Activated T-cell treated with anti-CD3 and anti-CD28 coated beads, Interleukin-2, amount 50 U/mL, for 24 hours (primary cell): ENCODE data around the gene RAB27B.

Experiments used
- DNase-seq: peaks from one replicate; pipeline ENCODE4 v3.0.0-alpha.2; 2020
- H3K27ac Mint-ChIP-seq: 2 replicates; pipeline ENCODE4 v1.8.0; 2020; ENCODE audit warnings: mild to moderate bottlenecking, mixed read lengths
- H3K27me3 Mint-ChIP-seq: 2 replicates; pipeline ENCODE4 v1.8.0; 2020; ENCODE audit warnings: mixed read lengths
- H3K36me3 Mint-ChIP-seq: 2 replicates; pipeline ENCODE4 v1.8.0; 2020; ENCODE audit warnings: low read depth, mixed read lengths
- H3K4me1 Mint-ChIP-seq: 2 replicates; pipeline ENCODE4 v1.8.0; 2020; ENCODE audit warnings: low read depth, mixed read lengths
- H3K4me3 Mint-ChIP-seq: 2 replicates; pipeline ENCODE4 v1.8.0; 2020; ENCODE audit warnings: mild to moderate bottlenecking, moderate library complexity, mixed read lengths
- H3K9me3 Mint-ChIP-seq: 2 replicates; pipeline ENCODE4 v1.8.0; 2020; ENCODE audit warnings: mixed read lengths

Gene RAB27B, protein sequence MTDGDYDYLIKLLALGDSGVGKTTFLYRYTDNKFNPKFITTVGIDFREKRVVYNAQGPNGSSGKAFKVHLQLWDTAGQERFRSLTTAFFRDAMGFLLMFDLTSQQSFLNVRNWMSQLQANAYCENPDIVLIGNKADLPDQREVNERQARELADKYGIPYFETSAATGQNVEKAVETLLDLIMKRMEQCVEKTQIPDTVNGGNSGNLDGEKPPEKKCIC

DNA sequence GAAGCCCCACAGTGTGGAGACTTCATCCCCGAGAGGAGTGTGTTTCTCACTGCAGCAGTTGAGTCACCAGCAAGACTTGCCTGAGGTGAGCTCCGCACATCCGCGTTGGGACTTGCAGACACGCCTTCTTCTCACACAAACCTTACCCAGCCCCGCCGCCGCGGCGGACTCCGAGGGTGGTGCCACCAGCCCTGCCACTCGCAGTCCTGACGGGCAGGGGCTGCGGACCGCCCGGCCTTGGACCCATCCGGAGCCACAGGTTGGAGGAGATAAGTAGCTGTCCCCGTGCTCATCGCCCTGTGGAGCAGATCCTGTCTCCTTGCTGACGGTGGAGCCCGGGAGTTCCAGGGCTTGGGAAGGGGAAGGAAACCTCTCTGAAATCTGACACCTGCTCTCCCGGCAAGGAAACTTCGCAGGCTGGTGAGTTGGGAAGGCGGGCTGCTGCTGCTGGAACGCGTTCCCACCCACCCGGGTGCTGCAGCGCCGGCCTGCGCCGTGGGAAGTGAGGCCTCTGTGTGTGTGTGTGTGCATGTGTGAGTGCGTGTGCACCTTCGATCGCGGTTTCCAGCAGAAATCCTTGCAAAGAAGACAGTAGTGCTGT is at the start of gene RAB27B:
TSS of gene RAB27B (plus strand) at position 197 of the 601 bp plus-strand sequence. CDS start 49,109 bp downstream, outside the sequence.
- Mint-ChIP-seq H3K4me1 (peaks cover 24% of the 10 kb centered on the region), H3K4me3 (peak within 1 kb of the TSS; percentile 77), H3K27me3 (peaks cover 12% of the 10 kb centered on the region), H3K36me3 (no peaks in the 10 kb centered on the region), H3K27ac (peak within 1 kb of the TSS; percentile 57), H3K9me3 (peaks cover 5% of the 10 kb centered on the region)
- DNase-seq = peak; percentile 77

DNA sequence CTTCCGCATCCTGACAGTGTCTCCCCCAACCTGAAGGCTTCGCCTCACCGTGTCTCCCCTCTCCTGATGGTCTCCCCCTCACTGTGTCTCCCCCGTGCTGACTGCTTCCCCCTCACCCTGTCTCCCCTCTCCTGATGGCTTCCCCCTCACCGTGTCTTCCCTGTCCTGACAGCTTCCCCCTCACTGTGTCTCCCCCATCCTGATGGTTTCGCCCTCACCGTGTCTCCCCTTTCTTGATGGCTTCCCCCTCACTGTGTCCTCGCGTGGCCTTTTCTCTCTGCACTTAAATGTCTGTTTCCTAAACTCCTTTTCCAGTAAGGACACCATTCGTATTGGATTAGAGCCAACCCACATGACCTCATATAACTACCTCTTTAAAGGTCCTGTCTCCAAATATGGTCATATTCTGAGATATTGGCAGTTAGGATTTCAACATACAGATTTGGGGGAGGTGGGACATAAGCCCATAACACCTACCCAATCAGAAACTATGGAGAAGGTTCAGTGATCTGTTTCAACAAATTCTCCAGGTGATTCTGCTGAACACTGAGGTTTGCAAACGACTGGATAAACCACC is 47.9 kb upstream of the RAB27B start:
- Mint-ChIP-seq H3K27me3 (no peaks in the 10 kb centered on the region), H3K4me1 (peaks cover 11% of the 10 kb centered on the region), H3K4me3 (no peak overlapping the region), H3K36me3 (no peaks in the 10 kb centered on the region), H3K9me3 (no peaks in the 10 kb centered on the region), H3K27ac (no peak overlapping the region)
- DNase-seq = no peak

DNA sequence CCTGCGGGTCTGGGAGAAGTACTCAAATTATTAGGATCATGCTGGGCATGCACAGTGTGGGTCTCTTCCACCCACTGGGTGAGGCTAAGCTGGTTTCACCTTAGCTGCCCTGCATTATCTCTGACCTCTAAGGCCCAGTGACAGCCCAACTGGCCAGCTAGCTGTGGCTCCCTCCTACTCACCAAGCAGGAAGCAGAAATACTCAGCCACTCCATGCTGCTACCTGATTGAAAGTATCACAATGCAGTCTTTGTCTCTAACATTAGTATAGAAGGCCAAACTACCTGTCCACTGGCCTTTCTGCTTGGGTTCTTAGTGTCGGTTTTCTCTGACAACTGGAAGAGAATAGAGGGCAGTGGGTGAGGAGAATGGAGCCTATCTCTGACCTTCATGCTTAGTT is 47.3 kb upstream of the RAB27B start:
- H3K4me1 Mint-ChIP-seq = peaks cover 7% of the 10 kb centered on the region
- no peak overlapping the region for H3K4me3 Mint-ChIP-seq
- no peak for DNase-seq
- no peaks in the 10 kb centered on the region for H3K36me3 Mint-ChIP-seq
- H3K27me3 Mint-ChIP-seq = no peaks in the 10 kb centered on the region
- no peaks in the 10 kb centered on the region for H3K9me3 Mint-ChIP-seq
- H3K27ac Mint-ChIP-seq = no peak overlapping the region

DNA sequence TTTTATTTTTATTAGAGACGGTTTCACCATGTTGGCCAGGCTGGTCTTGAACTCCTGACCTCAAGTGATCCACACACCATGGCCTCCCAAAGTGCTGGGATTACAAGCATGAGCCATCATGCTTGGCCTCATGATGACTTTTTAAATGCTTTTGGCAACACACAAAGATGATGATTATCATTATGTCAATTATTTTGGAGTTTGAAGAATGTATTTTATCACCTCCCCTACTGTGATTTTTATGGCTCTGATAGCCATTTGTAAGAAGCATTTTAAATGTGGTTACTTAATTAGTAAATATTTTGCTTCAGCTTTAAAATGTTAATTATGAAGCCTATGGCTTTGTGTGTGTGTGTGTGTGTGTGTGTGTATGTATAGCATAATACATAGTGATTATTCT is 45.1 kb upstream of the RAB27B start:
- Mint-ChIP-seq H3K4me1 (no peaks in the 10 kb centered on the region), H3K9me3 (no peaks in the 10 kb centered on the region), H3K27ac (no peak overlapping the region), H3K4me3 (no peak overlapping the region), H3K27me3 (no peaks in the 10 kb centered on the region), H3K36me3 (no peaks in the 10 kb centered on the region)
- no peak for DNase-seq

DNA sequence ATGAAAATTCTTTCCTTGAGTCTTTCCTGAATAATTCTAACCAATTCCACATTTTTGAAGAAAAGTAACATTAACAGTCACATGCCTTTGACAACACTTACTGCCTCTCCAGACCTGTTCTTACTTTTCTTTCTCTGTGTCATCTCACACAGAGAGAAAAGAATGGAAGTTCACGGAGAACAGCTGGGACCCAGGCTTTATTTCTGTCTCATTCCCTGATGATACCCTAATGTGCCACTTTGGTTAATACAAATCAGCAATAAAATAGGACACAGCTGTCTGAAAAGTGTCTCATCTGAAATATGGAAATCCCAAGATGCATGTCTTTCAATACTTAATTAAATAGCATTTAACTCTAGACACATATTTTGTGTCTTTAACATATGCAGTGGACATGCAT is 42.1 kb upstream of the RAB27B start:
- H3K27ac Mint-ChIP-seq = no peak overlapping the region
- no peaks in the 10 kb centered on the region for H3K4me1 Mint-ChIP-seq
- DNase-seq = no peak
- no peak overlapping the region for H3K4me3 Mint-ChIP-seq
- H3K36me3 Mint-ChIP-seq = no peaks in the 10 kb centered on the region
- no peaks in the 10 kb centered on the region for H3K27me3 Mint-ChIP-seq
- H3K9me3 Mint-ChIP-seq = no peaks in the 10 kb centered on the region

DNA sequence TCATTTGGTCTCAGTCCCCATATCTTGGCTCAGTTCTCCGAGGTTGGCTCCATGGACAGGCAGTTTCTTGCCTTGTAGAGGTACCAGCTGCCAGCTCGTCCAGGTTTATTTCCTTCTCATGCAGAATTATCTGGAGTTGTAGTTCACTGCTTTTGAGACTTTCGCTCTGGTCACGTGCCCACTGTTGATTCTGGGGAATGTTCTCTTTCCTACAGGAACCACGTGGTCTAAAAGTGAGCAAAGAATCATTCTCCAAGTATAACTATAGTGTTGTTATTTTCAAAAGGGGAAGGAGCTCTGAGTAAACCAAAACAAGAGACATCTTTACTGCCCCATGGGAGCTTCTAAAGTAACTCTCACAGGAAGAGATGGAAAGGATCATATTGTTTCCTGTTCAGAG is 41.2 kb upstream of the RAB27B start:
- no peaks in the 10 kb centered on the region for H3K4me1 Mint-ChIP-seq
- no peaks in the 10 kb centered on the region for H3K27me3 Mint-ChIP-seq
- no peaks in the 10 kb centered on the region for H3K36me3 Mint-ChIP-seq
- H3K4me3 Mint-ChIP-seq = no peak overlapping the region
- no peak for DNase-seq
- no peaks in the 10 kb centered on the region for H3K9me3 Mint-ChIP-seq
- H3K27ac Mint-ChIP-seq = no peak overlapping the region

DNA sequence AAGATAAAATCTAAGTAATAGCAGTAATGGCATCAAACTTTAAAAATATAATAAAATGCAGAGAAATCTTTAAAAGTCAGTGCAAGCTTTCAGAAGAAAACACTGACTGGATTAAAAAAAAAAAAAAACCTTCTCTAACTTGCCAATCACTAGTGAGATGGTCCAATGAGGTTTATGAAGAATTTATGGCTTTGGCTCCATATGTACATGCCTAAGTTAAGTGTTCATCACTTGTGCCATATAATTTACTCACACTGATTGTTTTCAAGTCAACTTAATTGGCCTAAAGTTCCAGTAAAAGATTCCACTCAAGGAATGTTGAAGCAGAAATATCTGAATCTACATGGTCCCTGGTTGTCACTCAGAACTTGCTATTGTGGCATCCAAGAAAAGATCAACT is 40.7 kb upstream of the RAB27B start:
- Mint-ChIP-seq H3K4me3 (no peak overlapping the region), H3K36me3 (no peaks in the 10 kb centered on the region), H3K4me1 (no peaks in the 10 kb centered on the region), H3K27ac (no peak overlapping the region), H3K27me3 (no peaks in the 10 kb centered on the region), H3K9me3 (no peaks in the 10 kb centered on the region)
- DNase-seq = no peak

DNA sequence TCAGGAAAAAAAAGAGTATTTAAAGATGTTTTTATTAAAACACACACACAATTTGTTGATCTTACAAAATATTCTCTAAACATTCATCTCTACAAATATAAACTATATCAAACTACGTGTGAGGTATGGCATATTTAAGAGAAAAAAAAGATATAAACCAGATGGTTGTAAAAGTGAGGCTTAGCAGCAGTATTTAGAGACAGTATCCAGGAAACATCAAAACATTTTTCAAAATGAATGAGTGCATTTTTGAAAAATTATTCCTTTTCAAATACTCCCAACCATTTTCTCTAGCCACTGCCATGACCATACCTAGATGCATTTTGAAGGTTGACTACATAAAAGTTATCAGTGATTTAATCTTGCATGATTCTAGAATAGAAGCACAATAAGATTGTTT is 38.2 kb upstream of the RAB27B start:
- no peaks in the 10 kb centered on the region for H3K4me1 Mint-ChIP-seq
- no peaks in the 10 kb centered on the region for H3K9me3 Mint-ChIP-seq

DNA sequence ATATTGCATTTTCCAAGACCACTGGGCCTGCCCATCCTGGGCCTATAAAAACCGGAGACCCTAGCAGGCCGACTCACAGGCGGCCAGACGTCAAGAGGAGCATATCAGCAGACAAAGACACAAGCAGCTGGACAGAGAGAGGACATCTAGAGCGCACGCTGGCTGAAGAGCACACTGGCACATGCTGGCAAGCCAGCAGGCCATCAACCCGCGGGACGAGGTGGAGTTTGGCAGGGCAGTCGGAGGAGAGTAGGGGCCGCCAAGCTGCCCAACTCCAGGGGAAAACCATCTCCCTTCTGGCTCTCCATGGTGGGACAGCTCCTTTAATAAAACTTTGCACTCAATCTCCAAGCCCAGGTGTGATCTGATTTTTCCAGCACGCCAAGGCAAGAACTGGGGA is 36.6 kb upstream of the RAB27B start:
- no peaks in the 10 kb centered on the region for H3K36me3 Mint-ChIP-seq
- no peaks in the 10 kb centered on the region for H3K9me3 Mint-ChIP-seq
- no peaks in the 10 kb centered on the region for H3K27me3 Mint-ChIP-seq
- H3K4me3 Mint-ChIP-seq = no peak overlapping the region
- no peaks in the 10 kb centered on the region for H3K4me1 Mint-ChIP-seq
- no peak for DNase-seq
- no peak overlapping the region for H3K27ac Mint-ChIP-seq

More for the DNA sequence above, 38.2 kb upstream of the RAB27B start:
- no peak for DNase-seq
- no peak overlapping the region for H3K27ac Mint-ChIP-seq
- no peak overlapping the region for H3K4me3 Mint-ChIP-seq
- no peaks in the 10 kb centered on the region for H3K27me3 Mint-ChIP-seq
- H3K36me3 Mint-ChIP-seq = no peaks in the 10 kb centered on the region

DNA sequence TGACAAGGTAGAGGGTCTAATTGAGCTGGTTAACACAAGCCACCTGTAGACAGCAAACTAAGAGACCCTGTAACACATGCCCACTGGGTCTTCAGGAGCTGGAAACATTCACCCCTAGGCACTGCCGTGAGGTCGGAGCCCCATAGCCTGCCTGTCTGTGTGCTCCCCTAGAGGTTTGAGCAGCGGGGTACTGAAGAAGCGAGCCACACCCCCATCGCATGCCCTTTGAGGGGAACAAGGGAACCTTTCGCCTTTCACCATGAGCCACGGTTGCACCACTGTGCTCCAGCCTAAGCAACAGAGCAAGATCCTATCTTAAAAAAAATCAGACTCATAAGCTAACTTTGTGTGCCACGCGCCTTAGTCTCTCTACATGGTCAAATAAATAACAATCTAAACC is 36.2 kb upstream of the RAB27B start:
- Mint-ChIP-seq H3K9me3 (no peaks in the 10 kb centered on the region), H3K4me1 (no peaks in the 10 kb centered on the region), H3K27me3 (no peaks in the 10 kb centered on the region), H3K36me3 (no peaks in the 10 kb centered on the region), H3K4me3 (no peak overlapping the region), H3K27ac (no peak overlapping the region)
- no peak for DNase-seq

DNA sequence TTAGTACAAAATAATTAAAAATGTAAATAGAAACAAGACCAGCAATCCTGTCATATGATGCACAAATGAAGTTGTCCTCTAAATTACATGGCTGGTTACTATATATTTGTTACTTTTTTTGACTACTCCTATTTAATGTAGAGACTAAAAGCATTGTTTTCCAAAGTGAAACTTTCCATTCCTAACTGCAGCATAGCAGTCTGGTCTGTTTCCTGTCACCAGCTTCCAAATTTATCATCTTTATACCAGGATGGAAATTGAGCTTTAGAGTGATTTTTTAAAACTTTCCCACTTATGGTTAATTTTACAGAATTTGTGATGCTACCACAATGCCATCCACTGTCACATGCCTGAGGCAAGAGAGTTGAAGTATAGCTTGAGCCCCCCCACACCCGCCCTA is 33.5 kb upstream of the RAB27B start:
- Mint-ChIP-seq H3K9me3 (no peaks in the 10 kb centered on the region), H3K27ac (no peak overlapping the region), H3K36me3 (no peaks in the 10 kb centered on the region), H3K4me3 (no peak overlapping the region), H3K4me1 (no peaks in the 10 kb centered on the region), H3K27me3 (no peaks in the 10 kb centered on the region)
- no peak for DNase-seq

DNA sequence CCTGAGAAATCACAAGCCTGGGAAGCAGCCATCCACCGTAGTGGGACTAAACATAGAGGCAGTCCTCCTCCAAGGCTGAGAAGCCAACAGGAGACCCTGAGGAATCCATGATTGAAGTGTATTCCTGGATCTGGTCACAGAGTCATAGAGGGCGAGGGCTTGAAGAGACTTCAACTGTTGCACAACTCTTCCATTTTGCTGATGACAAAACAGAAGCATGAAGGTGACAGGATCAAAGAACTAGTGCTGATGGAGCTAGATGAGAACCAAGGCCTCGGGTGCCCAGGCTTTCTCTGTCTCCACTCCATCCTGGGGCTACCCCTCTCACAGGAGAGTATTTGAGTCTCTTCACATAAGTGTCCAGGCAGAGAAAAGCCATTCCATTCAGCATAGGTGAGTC is 30.1 kb upstream of the RAB27B start:
- Mint-ChIP-seq H3K36me3 (no peaks in the 10 kb centered on the region), H3K9me3 (no peaks in the 10 kb centered on the region), H3K27me3 (no peaks in the 10 kb centered on the region), H3K27ac (no peak overlapping the region), H3K4me3 (no peak overlapping the region), H3K4me1 (no peaks in the 10 kb centered on the region)
- no peak for DNase-seq

DNA sequence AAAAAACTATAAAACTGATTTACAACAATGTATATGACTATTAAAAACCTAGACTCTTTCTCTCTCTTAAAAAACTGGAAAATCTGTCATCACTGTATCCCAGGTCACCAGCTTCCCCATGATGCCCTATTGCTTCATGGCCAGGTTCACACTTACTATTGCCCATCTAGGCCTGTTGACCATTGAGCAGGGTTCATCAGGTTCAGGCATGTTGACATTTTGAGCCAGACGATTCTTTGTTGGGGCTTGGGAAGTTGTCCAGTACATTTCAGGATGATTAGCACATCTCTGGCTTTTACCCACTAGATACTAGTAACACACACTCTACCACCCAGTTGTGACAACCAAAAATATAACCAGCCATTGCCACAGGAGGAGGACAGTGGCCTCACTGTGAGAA is 26.9 kb upstream of the RAB27B start:
- H3K27ac Mint-ChIP-seq = no peak overlapping the region
- no peak overlapping the region for H3K4me3 Mint-ChIP-seq
- H3K27me3 Mint-ChIP-seq = no peaks in the 10 kb centered on the region
- H3K4me1 Mint-ChIP-seq = peaks cover 10% of the 10 kb centered on the region
- H3K9me3 Mint-ChIP-seq = no peaks in the 10 kb centered on the region
- DNase-seq = no peak
- no peaks in the 10 kb centered on the region for H3K36me3 Mint-ChIP-seq

DNA sequence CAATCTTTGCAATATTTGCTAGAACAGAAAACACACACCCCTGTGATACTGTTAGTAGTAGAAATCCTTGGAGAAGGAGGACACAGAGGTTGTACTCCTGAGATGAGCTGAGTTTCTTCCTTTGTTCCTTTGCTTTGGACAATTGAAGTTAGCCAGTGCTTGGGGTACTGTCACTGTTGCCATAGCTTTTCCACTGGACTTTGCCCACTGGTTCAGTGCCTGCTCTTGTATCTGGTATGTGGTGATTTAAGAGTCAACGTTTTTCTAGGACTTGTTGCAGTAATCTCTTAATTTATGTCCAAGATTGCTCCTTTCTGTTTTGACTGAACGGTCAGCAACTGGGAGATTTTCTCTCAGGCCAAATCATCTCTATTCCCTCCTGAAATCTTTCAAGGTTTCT is 26.1 kb upstream of the RAB27B start:
- Mint-ChIP-seq H3K27me3 (no peaks in the 10 kb centered on the region), H3K9me3 (no peaks in the 10 kb centered on the region), H3K4me1 (peaks cover 10% of the 10 kb centered on the region), H3K36me3 (no peaks in the 10 kb centered on the region), H3K4me3 (no peak overlapping the region), H3K27ac (no peak overlapping the region)
- DNase-seq = no peak

DNA sequence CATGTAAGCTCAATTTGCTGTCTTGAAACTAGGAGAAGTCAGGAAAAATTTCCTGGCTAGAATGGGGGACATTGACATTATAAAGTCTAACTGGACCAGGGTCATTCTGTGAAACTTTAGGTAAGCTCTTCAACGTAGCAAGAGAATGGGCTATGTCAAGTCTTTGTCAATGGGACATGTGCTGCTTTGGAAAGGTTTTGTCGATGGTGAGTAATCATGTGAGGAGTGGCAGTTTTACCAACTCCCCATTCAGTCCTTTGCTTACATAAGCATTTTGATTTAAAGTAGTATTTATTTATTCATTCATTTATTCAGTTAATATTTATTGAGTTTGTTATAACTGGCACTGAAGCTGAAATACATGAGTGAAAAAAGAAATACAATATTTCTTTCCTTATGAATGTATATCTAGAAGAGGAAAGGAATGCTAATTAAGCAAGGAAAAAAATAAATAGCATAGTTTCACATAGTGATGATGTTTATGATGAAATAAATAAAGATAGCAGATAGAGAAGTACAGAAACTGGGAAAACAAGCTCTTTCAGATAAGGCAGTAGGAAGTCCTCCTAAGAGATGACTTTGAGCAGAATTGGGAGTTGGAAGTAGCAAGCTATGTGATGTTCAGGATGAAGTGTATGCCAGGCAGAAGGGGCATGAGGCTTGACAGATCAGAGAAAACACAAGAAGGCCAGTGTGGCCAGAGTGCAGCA is 25.4 kb upstream of the RAB27B start:
- Mint-ChIP-seq H3K4me1 (peaks cover 10% of the 10 kb centered on the region), H3K27me3 (no peaks in the 10 kb centered on the region), H3K27ac (no peak overlapping the region), H3K4me3 (no peak overlapping the region), H3K9me3 (no peaks in the 10 kb centered on the region), H3K36me3 (no peaks in the 10 kb centered on the region)
- DNase-seq = no peak
